GM23338 (cell line): ENCODE results near the gene DCLK1. TPM values are rescaled to one million over a fixed set of nuclear protein-coding genes. Genes with fewer than 3 reads are reported as not detected.
A peak's percentile ranks its signal among the peaks of the same experiment; 100 is the strongest.

ENCODE experiments used
- ATAC-seq: fragments of 200-7000 bp; cut with Tn5 transposase; 3 replicates; pipeline ENCODE4 v1.9.1; 2020
- DNase-seq: peaks from one replicate; pipeline ENCODE4 v3.0.0-alpha.2; 2015; ENCODE audit warnings: low spot score
- H2AFZ ChIP-seq: fragments of 200-600 bp; sonication (generic); 2 replicates; pipeline ENCODE4 v1.8.0; 2016; ENCODE audit warnings: antibody characterized with exemption, mild to moderate bottlenecking, moderate library complexity
- H3F3A ChIP-seq: fragments of 200-600 bp; sonication (generic); replicated peaks from 2 replicates; pipeline ENCODE4 v1.8.0; 2017; ENCODE audit warnings: antibody characterized with exemption, mixed run types, low read depth
- H3K27ac ChIP-seq: fragments of 200-600 bp; sonication (generic); 2 replicates; pipeline ENCODE4 v1.6.1; 2016; ENCODE audit warnings: low read depth
- H3K27me3 ChIP-seq: fragments of 200-600 bp; sonication (generic); 2 replicates; pipeline ENCODE4 v1.8.0; 2016; ENCODE audit warnings: mild to moderate bottlenecking, mixed run types, moderate library complexity; ENCODE audit not compliant: insufficient read depth
- H3K36me3 ChIP-seq: fragments of 200-600 bp; sonication (generic); 2 replicates; pipeline ENCODE4 v1.8.0; 2016; ENCODE audit warnings: mild to moderate bottlenecking; ENCODE audit not compliant: insufficient read depth
- H3K4me1 ChIP-seq: fragments of 200-600 bp; sonication (generic); 2 replicates; pipeline ENCODE4 v1.8.0; 2016; ENCODE audit warnings: mild to moderate bottlenecking, moderate library complexity; ENCODE audit not compliant: insufficient read depth
- H3K4me2 ChIP-seq: fragments of 200-600 bp; sonication (generic); 2 replicates; pipeline ENCODE4 v1.7.1; 2017; ENCODE audit warnings: mixed run types
- H3K4me3 ChIP-seq: fragments of 200-600 bp; sonication (generic); 2 replicates; pipeline ENCODE4 v1.6.1; 2016; ENCODE audit warnings: mixed run types
- H3K79me2 ChIP-seq: fragments of 200-600 bp; sonication (generic); replicated peaks from 2 replicates; pipeline ENCODE4 v1.8.0; 2017; ENCODE audit warnings: mild to moderate bottlenecking; ENCODE audit not compliant: insufficient read depth
- H3K9me2 ChIP-seq: fragments of 200-600 bp; sonication (generic); 2 replicates; pipeline ENCODE4 v1.8.0; 2017; ENCODE audit not compliant: insufficient read depth
- H4K20me1 ChIP-seq: fragments of 200-600 bp; sonication (generic); replicated peaks from 2 replicates; pipeline ENCODE4 v1.8.0; 2017; ENCODE audit warnings: mild to moderate bottlenecking; ENCODE audit not compliant: insufficient read depth
- H3K27ac Mint-ChIP-seq: 2 replicates; pipeline ENCODE4 v1.8.0; 2020; ENCODE audit warnings: inconsistent platforms, mild to moderate bottlenecking, moderate library complexity, mixed read lengths
- H3K27me3 Mint-ChIP-seq: 3 replicates; pipeline ENCODE4 v1.8.0; 2022; ENCODE audit warnings: low read depth, mild to moderate bottlenecking, moderate library complexity, mixed read lengths, inconsistent platforms; ENCODE audit not compliant: insufficient read depth, poor library complexity
- H3K36me3 Mint-ChIP-seq: 3 replicates; pipeline ENCODE4 v1.8.0; 2021; ENCODE audit warnings: low read depth, mild to moderate bottlenecking, inconsistent platforms, moderate library complexity, mixed read lengths
- H3K4me1 Mint-ChIP-seq: 3 replicates; pipeline ENCODE4 v1.8.0; 2020; ENCODE audit warnings: mild to moderate bottlenecking, inconsistent platforms, mixed read lengths
- H3K4me3 Mint-ChIP-seq: 3 replicates; pipeline ENCODE4 v1.8.0; 2021; ENCODE audit warnings: moderate library complexity, mild to moderate bottlenecking, inconsistent platforms, mixed read lengths
- H3K9me3 Mint-ChIP-seq: 3 replicates; pipeline ENCODE4 v1.8.0; 2020; ENCODE audit warnings: moderate library complexity, mild to moderate bottlenecking, inconsistent platforms, mixed read lengths
- CREB1 ChIP-seq: fragments of 250-450 bp; sonication (Bioruptor Pico); IDR thresholded peaks from 2 replicates; pipeline ENCODE4 v1.5.0; 2020; ENCODE audit warnings: low read depth, mild to moderate bottlenecking, moderate library complexity
- EZH2 ChIP-seq: fragments of 200-600 bp; sonication (generic); IDR thresholded peaks from one replicate; pipeline ENCODE4 v1.8.0; 2017; ENCODE audit warnings: antibody characterized with exemption, mild to moderate bottlenecking, low read depth; ENCODE audit not compliant: unreplicated experiment
- EZH2phosphoT487 ChIP-seq: fragments of 200-600 bp; sonication (generic); IDR thresholded peaks from one replicate; pipeline ENCODE4 v1.8.1; 2018; ENCODE audit warnings: antibody characterized with exemption; ENCODE audit not compliant: unreplicated experiment
- JUNB ChIP-seq: IDR thresholded peaks from one replicate; pipeline ENCODE4 v1.6.1; 2016; ENCODE audit warnings: antibody characterized with exemption; ENCODE audit not compliant: unreplicated experiment
- NANOG ChIP-seq: IDR thresholded peaks from 2 replicates; pipeline ENCODE4 v1.6.1; 2016; ENCODE audit warnings: antibody characterized with exemption, borderline replicate concordance
- POLR2AphosphoS5 ChIP-seq: IDR thresholded peaks from 2 replicates; pipeline ENCODE4 v1.6.1; 2016; ENCODE audit warnings: antibody characterized with exemption, low read depth
- STAT1 ChIP-seq: IDR thresholded peaks from one replicate; pipeline ENCODE4 v1.6.1; 2016; ENCODE audit warnings: antibody characterized with exemption; ENCODE audit not compliant: unreplicated experiment
- ZNF114 ChIP-seq: fragments of 250-450 bp; sonication (Bioruptor Pico); IDR thresholded peaks from 2 replicates; pipeline ENCODE4 v1.5.0; 2020; ENCODE audit warnings: mild to moderate bottlenecking, moderate library complexity
- ZNF331 ChIP-seq: fragments of 250-450 bp; sonication (Bioruptor Pico); IDR thresholded peaks from 2 replicates; pipeline ENCODE4 v1.5.0; 2020; ENCODE audit warnings: low read depth, mild to moderate bottlenecking, moderate library complexity
- polyA plus RNA-seq: library from polyadenylated mRNA; unstranded; fragments of >200 nt; fragmentation: Nextera tagmentation; extraction: Ambion mirVana; gene quantifications from 2 replicates; pipeline ENCODE4 v1.2.1, GENCODE V29; 2016
- total RNA-seq: library from RNA; depleted of rRNA; stranded (reverse); fragments of >200 nt; shearing (Covaris generic); gene quantifications from 2 replicates; pipeline ENCODE4 v1.2.3, GENCODE V29; 2014
- TF ChIP-seq, protein P1 (sequence below): IDR thresholded peaks from one replicate; pipeline ENCODE4 v1.6.1; 2018; ENCODE audit warnings: antibody characterized with exemption; ENCODE audit not compliant: unreplicated experiment
- TF ChIP-seq, protein P2 (sequence below), 2 experiments: fragments of 200-600 bp in 1 of 2; sonication (generic) in 1 of 2; conservative IDR thresholded peaks; 2 replicates each; pipeline versions ENCODE4 v1.5.1 to v1.6.1; 2016 to 2017; ENCODE audit warnings: antibody characterized with exemption in 2 of 2, low read depth in 2 of 2, mild to moderate bottlenecking in 2 of 2, moderate library complexity in 1 of 2
- TF ChIP-seq, protein P3 (sequence below): fragments of 250-450 bp; sonication (Bioruptor Pico); IDR thresholded peaks from 2 replicates; pipeline ENCODE4 v1.5.0; 2020; ENCODE audit warnings: mild to moderate bottlenecking, moderate library complexity
- TF ChIP-seq, protein P4 (sequence below): IDR thresholded peaks from 2 replicates; pipeline ENCODE4 v1.6.1; 2016; ENCODE audit warnings: antibody characterized with exemption

Gene DCLK1
- total and polyA plus RNA-seq, 2 experiments from 2014 or later, result 13.1 to 57.7 TPM

DNA sequence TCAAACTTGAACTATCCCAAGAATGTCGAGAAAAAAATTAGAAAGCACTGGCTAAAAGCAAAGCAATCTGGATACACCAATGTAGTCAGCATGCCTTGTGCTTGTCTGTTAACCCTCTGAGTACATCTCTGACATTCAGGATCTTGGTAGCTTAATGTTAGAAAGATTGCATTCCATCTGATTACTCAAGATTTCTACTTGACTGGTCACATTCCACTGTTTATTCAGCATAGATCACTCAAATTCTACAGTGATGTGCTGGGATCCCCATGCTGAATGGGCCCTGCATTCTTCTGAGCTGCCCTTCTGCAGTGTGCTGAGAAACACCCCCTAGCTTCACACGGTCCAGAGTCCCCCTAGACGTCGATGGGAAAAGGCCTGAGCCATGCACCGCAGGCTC, 359.3 kb downstream of the DCLK1 start:
- H3K9me2 ChIP-seq, result no peaks in the 10 kb centered on the region
- H3K79me2 ChIP-seq, result no peaks in the 10 kb centered on the region
- no peaks in the 10 kb centered on the region for H3K27me3 Mint-ChIP-seq
- H3K36me3 Mint-ChIP-seq, result no peaks in the 10 kb centered on the region
- no peaks in the 10 kb centered on the region for H3K9me3 Mint-ChIP-seq
- no peaks in the 10 kb centered on the region for H3F3A ChIP-seq
- H3K27ac Mint-ChIP-seq, result 0 out of 2 replicates have a peak overlapping the region, but pooled peaks have one; percentile 27
- no peaks in the 10 kb centered on the region for H3K36me3 ChIP-seq
- no peak overlapping the region for H3K4me2 ChIP-seq
- H3K4me1 Mint-ChIP-seq, result peaks cover 3% of the 10 kb centered on the region
- no peak overlapping the region for H2AFZ ChIP-seq
- peak; percentile 94 for ATAC-seq
- no peak overlapping the region for H3K4me3 ChIP-seq
- peak; percentile 67 for DNase-seq
- H3K27me3 ChIP-seq, result no peaks in the 10 kb centered on the region
- H3K4me3 Mint-ChIP-seq, result no peak overlapping the region
- TF ChIP-seq, protein P1, sequence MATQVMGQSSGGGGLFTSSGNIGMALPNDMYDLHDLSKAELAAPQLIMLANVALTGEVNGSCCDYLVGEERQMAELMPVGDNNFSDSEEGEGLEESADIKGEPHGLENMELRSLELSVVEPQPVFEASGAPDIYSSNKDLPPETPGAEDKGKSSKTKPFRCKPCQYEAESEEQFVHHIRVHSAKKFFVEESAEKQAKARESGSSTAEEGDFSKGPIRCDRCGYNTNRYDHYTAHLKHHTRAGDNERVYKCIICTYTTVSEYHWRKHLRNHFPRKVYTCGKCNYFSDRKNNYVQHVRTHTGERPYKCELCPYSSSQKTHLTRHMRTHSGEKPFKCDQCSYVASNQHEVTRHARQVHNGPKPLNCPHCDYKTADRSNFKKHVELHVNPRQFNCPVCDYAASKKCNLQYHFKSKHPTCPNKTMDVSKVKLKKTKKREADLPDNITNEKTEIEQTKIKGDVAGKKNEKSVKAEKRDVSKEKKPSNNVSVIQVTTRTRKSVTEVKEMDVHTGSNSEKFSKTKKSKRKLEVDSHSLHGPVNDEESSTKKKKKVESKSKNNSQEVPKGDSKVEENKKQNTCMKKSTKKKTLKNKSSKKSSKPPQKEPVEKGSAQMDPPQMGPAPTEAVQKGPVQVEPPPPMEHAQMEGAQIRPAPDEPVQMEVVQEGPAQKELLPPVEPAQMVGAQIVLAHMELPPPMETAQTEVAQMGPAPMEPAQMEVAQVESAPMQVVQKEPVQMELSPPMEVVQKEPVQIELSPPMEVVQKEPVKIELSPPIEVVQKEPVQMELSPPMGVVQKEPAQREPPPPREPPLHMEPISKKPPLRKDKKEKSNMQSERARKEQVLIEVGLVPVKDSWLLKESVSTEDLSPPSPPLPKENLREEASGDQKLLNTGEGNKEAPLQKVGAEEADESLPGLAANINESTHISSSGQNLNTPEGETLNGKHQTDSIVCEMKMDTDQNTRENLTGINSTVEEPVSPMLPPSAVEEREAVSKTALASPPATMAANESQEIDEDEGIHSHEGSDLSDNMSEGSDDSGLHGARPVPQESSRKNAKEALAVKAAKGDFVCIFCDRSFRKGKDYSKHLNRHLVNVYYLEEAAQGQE, result no peak
- TF ChIP-seq, protein P2, sequence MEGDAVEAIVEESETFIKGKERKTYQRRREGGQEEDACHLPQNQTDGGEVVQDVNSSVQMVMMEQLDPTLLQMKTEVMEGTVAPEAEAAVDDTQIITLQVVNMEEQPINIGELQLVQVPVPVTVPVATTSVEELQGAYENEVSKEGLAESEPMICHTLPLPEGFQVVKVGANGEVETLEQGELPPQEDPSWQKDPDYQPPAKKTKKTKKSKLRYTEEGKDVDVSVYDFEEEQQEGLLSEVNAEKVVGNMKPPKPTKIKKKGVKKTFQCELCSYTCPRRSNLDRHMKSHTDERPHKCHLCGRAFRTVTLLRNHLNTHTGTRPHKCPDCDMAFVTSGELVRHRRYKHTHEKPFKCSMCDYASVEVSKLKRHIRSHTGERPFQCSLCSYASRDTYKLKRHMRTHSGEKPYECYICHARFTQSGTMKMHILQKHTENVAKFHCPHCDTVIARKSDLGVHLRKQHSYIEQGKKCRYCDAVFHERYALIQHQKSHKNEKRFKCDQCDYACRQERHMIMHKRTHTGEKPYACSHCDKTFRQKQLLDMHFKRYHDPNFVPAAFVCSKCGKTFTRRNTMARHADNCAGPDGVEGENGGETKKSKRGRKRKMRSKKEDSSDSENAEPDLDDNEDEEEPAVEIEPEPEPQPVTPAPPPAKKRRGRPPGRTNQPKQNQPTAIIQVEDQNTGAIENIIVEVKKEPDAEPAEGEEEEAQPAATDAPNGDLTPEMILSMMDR (conservative IDR thresholded peaks at IDR 0.05; ENCODE audit: low read depth in 2 of 2), result no peak
- TF ChIP-seq POLR2AphosphoS5 (no peak), STAT1 (no peak), CREB1 (CRISPR knock-in tag) (no peak), EZH2phosphoT487 (no peak), NANOG (no peak), EZH2 (no peak), ZNF114 (CRISPR knock-in tag) (no peak), JUNB (no peak), ZNF331 (CRISPR knock-in tag) (no peak)
- TF ChIP-seq, protein P3, sequence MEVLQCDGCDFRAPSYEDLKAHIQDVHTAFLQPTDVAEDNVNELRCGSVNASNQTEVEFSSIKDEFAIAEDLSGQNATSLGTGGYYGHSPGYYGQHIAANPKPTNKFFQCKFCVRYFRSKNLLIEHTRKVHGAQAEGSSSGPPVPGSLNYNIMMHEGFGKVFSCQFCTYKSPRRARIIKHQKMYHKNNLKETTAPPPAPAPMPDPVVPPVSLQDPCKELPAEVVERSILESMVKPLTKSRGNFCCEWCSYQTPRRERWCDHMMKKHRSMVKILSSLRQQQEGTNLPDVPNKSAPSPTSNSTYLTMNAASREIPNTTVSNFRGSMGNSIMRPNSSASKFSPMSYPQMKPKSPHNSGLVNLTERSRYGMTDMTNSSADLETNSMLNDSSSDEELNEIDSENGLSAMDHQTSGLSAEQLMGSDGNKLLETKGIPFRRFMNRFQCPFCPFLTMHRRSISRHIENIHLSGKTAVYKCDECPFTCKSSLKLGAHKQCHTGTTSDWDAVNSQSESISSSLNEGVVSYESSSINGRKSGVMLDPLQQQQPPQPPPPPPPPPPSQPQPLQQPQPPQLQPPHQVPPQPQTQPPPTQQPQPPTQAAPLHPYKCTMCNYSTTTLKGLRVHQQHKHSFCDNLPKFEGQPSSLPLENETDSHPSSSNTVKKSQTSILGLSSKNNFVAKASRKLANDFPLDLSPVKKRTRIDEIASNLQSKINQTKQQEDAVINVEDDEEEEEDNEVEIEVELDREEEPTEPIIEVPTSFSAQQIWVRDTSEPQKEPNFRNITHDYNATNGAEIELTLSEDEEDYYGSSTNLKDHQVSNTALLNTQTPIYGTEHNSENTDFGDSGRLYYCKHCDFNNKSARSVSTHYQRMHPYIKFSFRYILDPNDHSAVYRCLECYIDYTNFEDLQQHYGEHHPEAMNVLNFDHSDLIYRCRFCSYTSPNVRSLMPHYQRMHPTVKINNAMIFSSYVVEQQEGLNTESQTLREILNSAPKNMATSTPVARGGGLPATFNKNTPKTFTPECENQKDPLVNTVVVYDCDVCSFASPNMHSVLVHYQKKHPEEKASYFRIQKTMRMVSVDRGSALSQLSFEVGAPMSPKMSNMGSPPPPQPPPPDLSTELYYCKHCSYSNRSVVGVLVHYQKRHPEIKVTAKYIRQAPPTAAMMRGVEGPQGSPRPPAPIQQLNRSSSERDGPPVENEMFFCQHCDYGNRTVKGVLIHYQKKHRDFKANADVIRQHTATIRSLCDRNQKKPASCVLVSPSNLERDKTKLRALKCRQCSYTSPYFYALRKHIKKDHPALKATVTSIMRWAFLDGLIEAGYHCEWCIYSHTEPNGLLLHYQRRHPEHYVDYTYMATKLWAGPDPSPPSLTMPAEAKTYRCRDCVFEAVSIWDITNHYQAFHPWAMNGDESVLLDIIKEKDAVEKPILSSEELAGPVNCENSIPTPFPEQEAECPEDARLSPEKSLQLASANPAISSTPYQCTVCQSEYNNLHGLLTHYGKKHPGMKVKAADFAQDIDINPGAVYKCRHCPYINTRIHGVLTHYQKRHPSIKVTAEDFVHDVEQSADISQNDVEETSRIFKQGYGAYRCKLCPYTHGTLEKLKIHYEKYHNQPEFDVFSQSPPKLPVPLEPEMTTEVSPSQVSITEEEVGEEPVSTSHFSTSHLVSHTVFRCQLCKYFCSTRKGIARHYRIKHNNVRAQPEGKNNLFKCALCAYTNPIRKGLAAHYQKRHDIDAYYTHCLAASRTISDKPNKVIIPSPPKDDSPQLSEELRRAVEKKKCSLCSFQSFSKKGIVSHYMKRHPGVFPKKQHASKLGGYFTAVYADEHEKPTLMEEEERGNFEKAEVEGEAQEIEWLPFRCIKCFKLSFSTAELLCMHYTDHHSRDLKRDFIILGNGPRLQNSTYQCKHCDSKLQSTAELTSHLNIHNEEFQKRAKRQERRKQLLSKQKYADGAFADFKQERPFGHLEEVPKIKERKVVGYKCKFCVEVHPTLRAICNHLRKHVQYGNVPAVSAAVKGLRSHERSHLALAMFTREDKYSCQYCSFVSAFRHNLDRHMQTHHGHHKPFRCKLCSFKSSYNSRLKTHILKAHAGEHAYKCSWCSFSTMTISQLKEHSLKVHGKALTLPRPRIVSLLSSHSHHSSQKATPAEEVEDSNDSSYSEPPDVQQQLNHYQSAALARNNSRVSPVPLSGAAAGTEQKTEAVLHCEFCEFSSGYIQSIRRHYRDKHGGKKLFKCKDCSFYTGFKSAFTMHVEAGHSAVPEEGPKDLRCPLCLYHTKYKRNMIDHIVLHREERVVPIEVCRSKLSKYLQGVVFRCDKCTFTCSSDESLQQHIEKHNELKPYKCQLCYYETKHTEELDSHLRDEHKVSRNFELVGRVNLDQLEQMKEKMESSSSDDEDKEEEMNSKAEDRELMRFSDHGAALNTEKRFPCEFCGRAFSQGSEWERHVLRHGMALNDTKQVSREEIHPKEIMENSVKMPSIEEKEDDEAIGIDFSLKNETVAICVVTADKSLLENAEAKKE (CRISPR knock-in tag), result no peak
- TF ChIP-seq, protein P4, sequence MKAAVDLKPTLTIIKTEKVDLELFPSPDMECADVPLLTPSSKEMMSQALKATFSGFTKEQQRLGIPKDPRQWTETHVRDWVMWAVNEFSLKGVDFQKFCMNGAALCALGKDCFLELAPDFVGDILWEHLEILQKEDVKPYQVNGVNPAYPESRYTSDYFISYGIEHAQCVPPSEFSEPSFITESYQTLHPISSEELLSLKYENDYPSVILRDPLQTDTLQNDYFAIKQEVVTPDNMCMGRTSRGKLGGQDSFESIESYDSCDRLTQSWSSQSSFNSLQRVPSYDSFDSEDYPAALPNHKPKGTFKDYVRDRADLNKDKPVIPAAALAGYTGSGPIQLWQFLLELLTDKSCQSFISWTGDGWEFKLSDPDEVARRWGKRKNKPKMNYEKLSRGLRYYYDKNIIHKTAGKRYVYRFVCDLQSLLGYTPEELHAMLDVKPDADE, result no peak
- no peaks in the 10 kb centered on the region for H4K20me1 ChIP-seq
- no peaks in the 10 kb centered on the region for H3K4me1 ChIP-seq
- no peak overlapping the region for H3K27ac ChIP-seq
